ENCODE measurements around the gene AKR7A3. TPM values are rescaled to one million over a fixed set of nuclear protein-coding genes. Genes with fewer than 3 reads are reported as not detected.

AKR7A3 gene
- 0.10 to 0.20 TPM (median 0.14 TPM) in 4 of 5 replicates, not detected in the other for total RNA-seq (2022; extraction: Qiagen RNA extraction)

DNA sequence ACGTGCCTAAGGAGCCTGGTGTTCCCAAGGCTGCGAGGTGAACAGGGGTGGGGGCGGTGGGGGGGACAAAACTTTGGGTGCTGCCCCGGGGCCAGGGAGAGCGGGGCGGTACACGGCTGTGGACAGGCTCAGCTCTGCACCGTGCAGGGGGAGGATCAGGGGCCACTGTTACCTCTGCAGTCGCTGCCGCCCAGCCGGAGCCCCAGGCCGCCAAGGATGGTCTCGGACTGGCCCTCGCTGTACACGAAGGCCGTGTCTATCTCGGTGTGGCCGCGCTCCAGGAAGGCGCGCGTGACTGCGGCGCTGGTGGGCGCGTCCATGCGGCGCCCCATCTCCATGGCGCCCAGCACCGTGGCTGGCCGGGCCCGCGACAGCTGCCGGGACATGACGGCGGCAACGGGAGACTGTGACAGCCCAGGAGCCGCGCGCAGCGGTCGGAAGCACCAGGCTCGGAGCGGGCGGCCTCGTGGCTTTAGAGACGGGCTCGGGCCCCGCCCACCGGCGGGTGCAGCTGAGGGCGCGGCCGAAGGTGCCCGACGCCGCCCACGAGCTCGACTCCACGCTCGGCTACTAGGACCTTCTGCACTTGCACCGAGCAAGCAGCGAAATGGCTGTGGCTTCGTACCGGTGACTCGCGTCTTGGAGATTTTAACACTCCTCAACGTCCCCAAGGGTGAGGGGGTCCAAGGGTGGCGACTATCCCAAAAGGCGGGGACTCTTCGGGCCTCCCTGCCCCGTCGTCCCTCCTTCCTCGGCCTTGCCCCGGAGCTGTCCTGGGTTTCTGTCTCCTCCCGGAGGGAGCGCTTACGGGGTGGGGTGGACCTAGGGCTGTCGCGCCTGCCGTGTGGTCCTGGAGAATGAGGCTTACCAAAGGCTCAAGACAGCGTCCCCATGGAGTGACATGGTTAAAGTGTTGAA lies at the start of gene AKR7A3:
Gene AKR7A3, minus strand, starts transcription at position 447 of the 918 bp plus-strand sequence. Its CDS starts 61 bp downstream, at position 386.

GRCh38 chr1:19311931-19312781 lies 23.6 kb upstream of the AKR7A3 start, which contains the start of the genes AKR7A2 and SLC66A1:
Gene AKR7A2, minus strand, starts transcription at chr1:19312144. Its CDS starts 20 bp downstream, at chr1:19312124.
Gene SLC66A1, plus strand, starts transcription at chr1:19312326. Its CDS starts 5,352 bp downstream, at chr1:19317678.

DNA sequence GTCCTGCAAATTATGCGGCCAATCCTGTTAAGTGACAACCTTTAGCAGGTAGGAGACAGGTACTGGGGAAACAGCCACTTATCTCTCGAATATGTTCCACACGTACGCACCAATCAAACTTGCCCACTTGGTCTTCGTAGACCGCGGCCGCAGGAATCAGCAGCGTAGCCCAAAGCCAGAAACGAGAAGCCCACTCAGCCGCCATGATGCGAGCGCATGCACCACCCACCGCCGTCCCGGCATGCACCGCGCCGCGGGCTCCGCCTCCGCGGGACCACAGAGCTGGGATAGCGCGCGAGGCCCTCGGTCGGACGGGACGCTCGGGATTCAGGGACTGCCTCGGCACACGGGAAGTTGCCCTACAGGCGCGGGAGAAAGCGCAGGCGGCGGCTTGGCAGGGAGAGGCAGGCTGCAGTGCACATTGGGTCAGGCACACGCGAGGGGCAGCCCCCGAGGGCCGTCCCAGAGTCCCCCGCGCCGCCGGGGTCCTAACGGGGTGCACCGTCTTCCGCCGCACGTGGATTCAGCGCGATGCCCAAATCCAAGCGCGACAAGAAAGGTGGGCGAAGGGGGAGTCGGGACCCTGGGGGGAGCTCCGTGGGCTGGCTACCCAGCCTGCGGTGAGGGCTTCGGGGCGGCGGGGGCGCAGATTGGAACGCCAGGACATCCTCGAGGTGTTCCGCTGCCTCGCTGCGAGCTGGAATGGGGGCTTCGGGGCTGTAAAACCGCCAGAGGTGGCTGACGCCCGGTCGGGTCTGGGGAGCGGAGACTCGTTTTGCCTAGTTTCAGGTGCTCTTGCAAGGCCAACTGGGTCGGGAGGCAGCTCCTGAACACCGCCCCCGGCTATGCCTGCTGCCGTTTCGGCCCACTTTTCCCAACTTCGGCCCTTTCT lies 37.0 kb downstream of the AKR7A3 start, which contains the start of the genes EMC1 and MRTO4:
Gene EMC1, minus strand, starts transcription at position 220 of the 892 bp plus-strand sequence. Its CDS starts 15 bp downstream, at position 205.
Gene MRTO4, plus strand, starts transcription at position 501 of the 892 bp plus-strand sequence. Its CDS starts 31 bp downstream, at position 532.

Other genes with a start within 250 kb of the AKR7A3 start
- 87.3 to 108 TPM (median 96.2 TPM) in 5 replicates for gene UBR4, start 78.5 kb downstream of the AKR7A3 start, total RNA-seq (2022; extraction: Qiagen RNA extraction)
- gene EMC1, start 37.2 kb downstream of the AKR7A3 start, total RNA-seq (2022; extraction: Qiagen RNA extraction) = 28.0 to 35.1 TPM (median 34.6 TPM) in 5 replicates
- gene MRTO4, start 37.0 kb downstream of the AKR7A3 start, total RNA-seq (2022; extraction: Qiagen RNA extraction) = 61.7 to 67.2 TPM (median 63.5 TPM) in 5 replicates
- gene AKR7A2, start 23.4 kb upstream of the AKR7A3 start, total RNA-seq (2022; extraction: Qiagen RNA extraction) = 36.3 to 53.8 TPM (median 53.2 TPM) in 5 replicates
- 16.7 to 26.4 TPM (median 21.8 TPM) in 5 replicates for gene SLC66A1, start 23.6 kb upstream of the AKR7A3 start, total RNA-seq (2022; extraction: Qiagen RNA extraction)
- 232 to 279 TPM (median 235 TPM) in 5 replicates for gene CAPZB, start 196.8 kb upstream of the AKR7A3 start, total RNA-seq (2022; extraction: Qiagen RNA extraction)